CD4-positive, alpha-beta memory T cell (primary cell): ENCODE measurements around the gene HOXB7. TPM values are rescaled to one million over a fixed set of nuclear protein-coding genes. Genes with fewer than 3 reads are reported as not detected.
A peak's percentile ranks its signal among the peaks of the same experiment; 100 is the strongest.

ENCODE experiments used
- CTCF ChIA-PET: fragments of 350-600 bp; sonication (Branson Sonifier 250); formaldehyde crosslinking; loops from one replicate; lab custom pipeline; 2021; ENCODE audit warnings: inconsistent platforms; ENCODE audit not compliant: partially characterized antibody; lab: Charles Lee
- POLR2A ChIA-PET: fragments of 350-600 bp; sonication (Branson Sonifier 250); formaldehyde crosslinking; loops from one replicate; lab custom pipeline; 2021; ENCODE audit not compliant: partially characterized antibody; lab: Charles Lee
- DNase-seq, 5 donors: peaks; one replicate each; pipeline versions ENCODE4 v3.0.0 to v3.0.0-alpha.2; 2020 to 2022; ENCODE audit warnings: mixed read lengths in 1 of 5
- H3K27ac ChIP-seq: one replicate; pipeline ENCODE4 v1.7.0; 2013; ENCODE audit warnings: low read depth, low read length
- H3K27me3 ChIP-seq: 2 replicates; pipeline ENCODE4 v1.7.0; 2013; ENCODE audit warnings: mild to moderate bottlenecking, low read length, moderate library complexity; ENCODE audit not compliant: insufficient read depth
- H3K36me3 ChIP-seq: 2 replicates; pipeline ENCODE4 v1.7.0; 2013; ENCODE audit warnings: mild to moderate bottlenecking, low read length, moderate library complexity; ENCODE audit not compliant: insufficient read depth
- H3K4me1 ChIP-seq: 2 replicates; pipeline ENCODE4 v1.7.0; 2013; ENCODE audit warnings: mild to moderate bottlenecking, low read length, moderate library complexity; ENCODE audit not compliant: insufficient read depth
- H3K4me3 ChIP-seq, 2 donors: one replicate each; pipeline ENCODE4 v1.7.0; 2013; ENCODE audit warnings: low read length in 2 of 2, mild to moderate bottlenecking in 1 of 2
- H3K9me3 ChIP-seq, 2 donors: one replicate each; pipeline ENCODE4 v1.7.0; 2013; ENCODE audit warnings: low read length in 2 of 2, control low read depth in 1 of 2; ENCODE audit not compliant: control insufficient read depth in 1 of 2
- H3K27ac Mint-ChIP-seq, 7 donors: one replicate each; pipeline ENCODE4 v1.8.0; 2020 to 2021; ENCODE audit warnings: mixed read lengths in 7 of 7, mild to moderate bottlenecking in 6 of 7, inconsistent platforms in 3 of 7, moderate library complexity in 3 of 7
- H3K27me3 Mint-ChIP-seq, 2 donors: one replicate each; pipeline ENCODE4 v1.8.0; 2020 to 2021; ENCODE audit warnings: mixed read lengths in 2 of 2
- H3K36me3 Mint-ChIP-seq, 2 donors: one replicate each; pipeline ENCODE4 v1.8.0; 2020 to 2021; ENCODE audit warnings: mixed read lengths in 2 of 2, inconsistent platforms in 1 of 2, mild to moderate bottlenecking in 1 of 2
- H3K4me1 Mint-ChIP-seq, 4 donors: one replicate each; pipeline ENCODE4 v1.8.0; 2020 to 2021; ENCODE audit warnings: mixed read lengths in 4 of 4, mild to moderate bottlenecking in 1 of 4
- H3K4me3 Mint-ChIP-seq, 8 donors: one replicate each; pipeline ENCODE4 v1.8.0; 2020 to 2021; ENCODE audit warnings: mixed read lengths in 8 of 8, mild to moderate bottlenecking in 7 of 8, moderate library complexity in 6 of 8, inconsistent platforms in 3 of 8
- H3K9me3 Mint-ChIP-seq, 8 donors: one replicate each; pipeline ENCODE4 v1.8.0; 2020 to 2021; ENCODE audit warnings: mixed read lengths in 8 of 8, mild to moderate bottlenecking in 5 of 8, inconsistent platforms in 3 of 8, moderate library complexity in 1 of 8
- intact Hi-C: fragments of 100-400 bp; cut with micrococcal nuclease; formaldehyde crosslinking; loops from one replicate; pipeline ENCODE4 v1.15.1; 2023
- polyA plus RNA-seq, 2 donors: library from polyadenylated mRNA; unstranded; fragments of 300-500 nt; fragmentation: Illumina TruSeq; gene quantifications; one replicate each; pipeline ENCODE4 v1.2.3, GENCODE V29; 2021
- total RNA-seq, 2 experiments: library from RNA; stranded (reverse); gene quantifications; one replicate each; pipeline ENCODE4 v1.2.3, GENCODE V29; 2021

Gene HOXB7
- total and polyA plus RNA-seq, 4 experiments from 2014 or later = 0.23 to 1.3 (median 0.25) TPM; not detected in 1

- intact Hi-C loops = no loop called here
- ChIA-PET CTCF (interaction anchor here (3.9 kb wide), 1 partner anchor 10 kb away, joined by 31 read pairs; the partner anchor contains the start of gene HOXB9), POLR2A (no interaction called here)
- Mint-ChIP-seq H3K36me3 (peaks cover 0 to 7% of the 10 kb centered on the region in 2 donors), H3K4me3 (peak overlapping the region in 5 of 8 donors; percentile 30 to 79 (median 42)), H3K9me3 (no peaks in the 10 kb centered on the region), H3K27me3 (peaks cover 65 to 79% of the 10 kb centered on the region in 2 donors), H3K4me1 (peaks cover 0 to 15% (median 8%) of the 10 kb centered on the region in 4 donors), H3K27ac (peak overlapping the region in 1 of 7 donors; percentile 16)
- peaks cover 60% of the 10 kb centered on the region for H3K27me3 ChIP-seq
- DNase-seq = no peak
- H3K9me3 ChIP-seq = no peaks in the 10 kb centered on the region
- H3K36me3 ChIP-seq = no peaks in the 10 kb centered on the region
- no peak overlapping the region for H3K4me3 ChIP-seq
- H3K4me1 ChIP-seq = peaks cover 15% of the 10 kb centered on the region
- no peak overlapping the region for H3K27ac ChIP-seq
Observed at GRCh38 chr17:48634493-48635208, 23.8 kb upstream of the HOXB7 start.

DNA sequence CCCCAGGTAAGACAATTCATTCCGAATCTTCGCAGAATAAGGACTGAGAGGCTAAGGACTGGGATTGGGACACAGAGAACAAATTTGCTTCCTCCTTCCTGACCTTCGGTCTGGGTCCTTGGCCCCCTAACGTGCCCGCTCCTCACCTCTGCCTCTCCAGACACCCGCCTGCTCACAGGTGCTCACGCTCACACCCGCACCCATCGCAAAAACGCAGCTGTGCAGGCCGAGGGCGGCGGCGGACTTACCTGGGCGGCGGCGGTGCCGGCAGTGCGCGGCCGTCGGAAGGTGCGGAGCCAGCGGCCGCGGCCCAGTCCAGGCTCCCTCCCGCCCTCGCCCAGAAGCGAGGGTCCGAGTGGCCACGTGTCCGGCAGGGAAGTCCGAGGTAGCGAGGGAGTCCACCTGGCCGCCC, 22.5 kb upstream of the HOXB7 start:
- intact Hi-C loops = no loop called here
- ChIA-PET POLR2A (no interaction called here), CTCF (no interaction called here)
- Mint-ChIP-seq H3K4me3 (no peak overlapping the region), H3K4me1 (peaks cover 0 to 20% (median 8%) of the 10 kb centered on the region in 4 donors), H3K36me3 (peaks cover 0 to 7% of the 10 kb centered on the region in 2 donors), H3K27me3 (peaks cover 66 to 78% of the 10 kb centered on the region in 2 donors), H3K27ac (no peak overlapping the region), H3K9me3 (no peaks in the 10 kb centered on the region)
- Histone ChIP-seq H3K4me1 (peaks cover 15% of the 10 kb centered on the region), H3K27me3 (peaks cover 68% of the 10 kb centered on the region), H3K4me3 (no peak overlapping the region), H3K36me3 (no peaks in the 10 kb centered on the region), H3K9me3 (no peaks in the 10 kb centered on the region), H3K27ac (no peak overlapping the region)
- DNase-seq = no peak

- Mint-ChIP-seq H3K27me3 (peaks cover 67 to 79% of the 10 kb centered on the region in 2 donors), H3K9me3 (no peaks in the 10 kb centered on the region), H3K36me3 (peaks cover 0 to 7% of the 10 kb centered on the region in 2 donors), H3K4me1 (peaks cover 0 to 23% (median 8%) of the 10 kb centered on the region in 4 donors), H3K27ac (no peak overlapping the region), H3K4me3 (peak overlapping the region in 7 of 8 donors; percentile 8 to 77 (median 57))
- POLR2A ChIA-PET = no interaction called here
- Histone ChIP-seq H3K9me3 (no peaks in the 10 kb centered on the region), H3K27ac (no peak overlapping the region), H3K4me1 (peaks cover 15% of the 10 kb centered on the region), H3K4me3 (no peak overlapping the region), H3K36me3 (no peaks in the 10 kb centered on the region), H3K27me3 (peaks cover 68% of the 10 kb centered on the region)
- CTCF ChIA-PET = interaction anchor here (1.0 to 1.7 kb wide), 5 partner anchors 10 to 251 kb away, joined by 3 to 5 read pairs (median 4); partner anchors contain the start of gene HOXB8
- intact Hi-C loops = no loop called here
- DNase-seq = no peak
Observed at GRCh38 chr17:48632579-48633265, 21.9 kb upstream of the HOXB7 start.

DNA sequence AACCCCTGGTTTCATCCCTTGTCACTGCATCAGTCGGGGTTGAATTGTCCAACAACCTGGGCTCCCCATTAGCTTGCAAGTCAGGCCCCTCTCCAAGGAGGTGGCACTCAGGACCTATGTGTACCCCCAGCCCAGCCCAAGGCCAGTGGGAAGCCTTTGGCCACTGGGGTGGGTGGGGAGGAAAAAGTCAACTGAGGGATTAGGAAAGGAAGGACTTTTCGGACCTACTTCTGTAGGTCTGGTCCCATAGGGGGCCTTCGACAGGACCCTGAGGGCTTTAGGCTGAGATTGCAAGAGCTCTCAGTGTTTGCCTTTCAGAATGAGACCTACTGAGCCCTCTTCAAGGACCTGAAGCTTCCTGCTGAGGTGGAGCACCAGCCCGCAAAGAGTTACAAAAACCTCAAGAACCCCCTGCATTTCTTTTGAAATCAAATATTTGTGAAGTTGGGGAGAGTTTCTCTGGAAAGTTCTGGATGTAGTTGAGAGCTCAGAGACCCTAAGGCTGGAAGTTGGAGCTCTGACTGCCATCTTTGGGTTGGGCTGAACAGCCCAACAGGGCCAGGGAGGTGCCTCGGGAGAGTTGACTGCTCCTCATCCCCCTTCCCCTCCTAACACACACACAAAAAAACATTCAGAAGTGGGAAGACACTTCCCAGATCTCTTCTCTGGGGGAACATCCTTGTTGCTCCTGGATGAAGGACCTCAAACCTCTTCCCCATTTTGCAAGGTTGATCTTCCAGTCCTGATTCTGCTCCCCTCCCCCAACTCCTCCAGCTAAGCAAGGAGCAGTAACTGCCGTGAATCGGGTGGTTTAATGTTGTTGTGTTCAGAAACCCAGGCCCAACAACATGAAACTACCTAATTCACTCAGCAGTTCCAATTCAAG, 21.1 kb upstream of the HOXB7 start:
- no peak overlapping the region for H3K27ac ChIP-seq
- H3K9me3 ChIP-seq = no peaks in the 10 kb centered on the region
- peaks cover 69 to 79% of the 10 kb centered on the region in 2 donors for H3K27me3 Mint-ChIP-seq
- H3K4me3 ChIP-seq = no peak overlapping the region
- ChIA-PET POLR2A (no interaction called here), CTCF (interaction anchor here (0.7 to 1.7 kb wide), 7 partner anchors 10 to 252 kb away, joined by 3 to 5 read pairs (median 4); partner anchors contain the start of gene HOXB8)
- H3K27ac Mint-ChIP-seq = no peak overlapping the region
- H3K4me1 Mint-ChIP-seq = peaks cover 0 to 24% (median 9%) of the 10 kb centered on the region in 4 donors
- H3K9me3 Mint-ChIP-seq = no peaks in the 10 kb centered on the region
- no peak for DNase-seq
- no peaks in the 10 kb centered on the region for H3K36me3 ChIP-seq
- H3K36me3 Mint-ChIP-seq = peaks cover 0 to 7% of the 10 kb centered on the region in 2 donors
- intact Hi-C loops = no loop called here
- peaks cover 20% of the 10 kb centered on the region for H3K4me1 ChIP-seq
- H3K4me3 Mint-ChIP-seq = no peak overlapping the region
- peaks cover 68% of the 10 kb centered on the region for H3K27me3 ChIP-seq

DNA sequence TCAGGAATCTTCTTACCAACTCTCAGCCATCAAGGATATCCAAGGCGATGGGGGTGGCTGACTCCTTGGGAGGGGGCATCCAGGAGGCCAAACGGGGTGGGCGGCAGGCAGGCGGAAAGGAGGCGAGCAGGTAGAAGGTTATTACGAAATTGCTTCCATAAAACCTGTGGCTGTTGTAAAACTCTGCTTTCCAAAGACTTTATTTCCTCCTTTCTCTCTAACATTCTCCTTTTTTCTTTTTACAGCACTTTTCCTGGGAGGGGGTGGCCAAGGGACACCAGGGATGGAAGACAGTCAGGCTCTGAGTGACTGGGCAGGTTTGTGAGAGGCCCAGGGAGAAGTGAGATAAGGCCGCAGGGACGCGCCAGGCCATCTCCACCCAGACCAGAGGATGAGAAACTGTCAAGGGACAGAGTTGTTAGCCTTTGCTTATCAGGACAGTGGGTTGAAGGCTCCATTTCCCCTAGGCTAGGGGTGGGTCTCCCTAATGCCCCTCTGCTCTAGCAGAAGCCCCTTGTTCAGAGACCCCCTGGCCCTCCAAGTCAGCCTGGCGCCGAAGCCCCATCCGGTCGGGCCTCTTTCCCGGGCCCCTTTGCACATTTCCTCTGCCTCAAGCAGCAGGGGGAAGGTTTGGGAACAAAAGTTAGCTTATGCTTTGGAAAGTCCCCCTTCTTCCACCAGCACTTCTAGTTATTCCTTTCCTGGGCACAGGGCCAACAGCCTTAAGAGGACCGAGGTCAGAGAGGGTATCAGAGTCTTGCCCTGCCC, 20.3 kb upstream of the HOXB7 start:
- Mint-ChIP-seq H3K27ac (no peak overlapping the region), H3K4me1 (peaks cover 4 to 27% (median 9%) of the 10 kb centered on the region in 4 donors), H3K27me3 (peaks cover 68 to 78% of the 10 kb centered on the region in 2 donors), H3K4me3 (no peak overlapping the region), H3K9me3 (no peaks in the 10 kb centered on the region), H3K36me3 (peaks cover 0 to 7% of the 10 kb centered on the region in 2 donors)
- Histone ChIP-seq H3K36me3 (no peaks in the 10 kb centered on the region), H3K9me3 (no peaks in the 10 kb centered on the region), H3K4me3 (no peak overlapping the region), H3K27ac (no peak overlapping the region), H3K4me1 (peaks cover 18% of the 10 kb centered on the region), H3K27me3 (peaks cover 63% of the 10 kb centered on the region)
- DNase-seq = no peak
- CTCF ChIA-PET = interaction anchor here (1.1 to 1.7 kb wide), 4 partner anchors 9 to 253 kb away, joined by 3 to 5 read pairs (median 4); no protein-coding TSS in a partner anchor
- POLR2A ChIA-PET = no interaction called here
- intact Hi-C loops = no loop called here

- POLR2A ChIA-PET = no interaction called here
Observed at GRCh38 chr17:48630009-48630924, 19.4 kb upstream of the HOXB7 start.

More at GRCh38 chr17:48630009-48630924, 19.4 kb upstream of the HOXB7 start:
- Mint-ChIP-seq H3K4me1 (peaks cover 8 to 36% (median 12%) of the 10 kb centered on the region in 4 donors), H3K4me3 (no peak overlapping the region), H3K27ac (no peak overlapping the region), H3K9me3 (no peaks in the 10 kb centered on the region), H3K27me3 (peaks cover 63 to 72% of the 10 kb centered on the region in 2 donors), H3K36me3 (peaks cover 0 to 7% of the 10 kb centered on the region in 2 donors)
- Histone ChIP-seq H3K27me3 (peaks cover 58% of the 10 kb centered on the region), H3K4me3 (no peak overlapping the region), H3K9me3 (no peaks in the 10 kb centered on the region), H3K4me1 (peaks cover 26% of the 10 kb centered on the region), H3K27ac (no peak overlapping the region), H3K36me3 (no peaks in the 10 kb centered on the region)
- intact Hi-C loops = no loop called here
- CTCF ChIA-PET = interaction anchor here (2.9 kb wide), 1 partner anchor 12 kb away, joined by 13 read pairs; no protein-coding TSS in a partner anchor
- no peak for DNase-seq
